GM12873 (cell line): Measurements from ENCODE around the gene ARTN.
A peak's percentile ranks its signal among the peaks of the same experiment; 100 is the strongest.

Source experiments
- CTCF ChIP-seq: IDR thresholded peaks from 2 replicates; pipeline ENCODE4 v1.5.1; 2012; ENCODE audit warnings: low read depth, mild to moderate bottlenecking, moderate library complexity, low read length, control low read depth; ENCODE audit not compliant: insufficient read depth; ENCODE audit errors: missing control alignments

ARTN gene

GRCh38 chr1:43969416-43969745 is 35.8 kb downstream of the ARTN start:
- no peak for TF ChIP-seq CTCF

- TF ChIP-seq CTCF = peak; percentile 20
Observed at GRCh38 chr1:43969746-43970466, 36.3 kb downstream of the ARTN start, which contains the start of gene DPH2. TSS of gene DPH2 (plus strand) at chr1:43970010. CDS start at chr1:43970176, 166 bp downstream.

GRCh38 chr1:43970502-43970901 is 36.9 kb downstream of the ARTN start:
- no peak for TF ChIP-seq CTCF

GRCh38 chr1:43970911-43971310 is 37.3 kb downstream of the ARTN start:
- TF ChIP-seq CTCF = no peak

- TF ChIP-seq CTCF = no peak
Observed at GRCh38 chr1:43971336-43971980, 37.9 kb downstream of the ARTN start.

GRCh38 chr1:43973981-43974442 is 40.4 kb downstream of the ARTN start:
- no peak for TF ChIP-seq CTCF

- TF ChIP-seq CTCF = peak; percentile 4
Observed at GRCh38 chr1:43974443-43975248, 41.0 kb downstream of the ARTN start, which contains the start of gene ATP6V0B. TSS of gene ATP6V0B (plus strand) at chr1:43974960. CDS start at chr1:43975041, 81 bp downstream.
